ENCODE measurements around the gene DOCK4. TPM values are rescaled to one million over a fixed set of nuclear protein-coding genes. Genes with fewer than 3 reads are reported as not detected.

Gene DOCK4
- total RNA-seq, 1 experiment from 2014 or later, result 4.9 TPM

DNA sequence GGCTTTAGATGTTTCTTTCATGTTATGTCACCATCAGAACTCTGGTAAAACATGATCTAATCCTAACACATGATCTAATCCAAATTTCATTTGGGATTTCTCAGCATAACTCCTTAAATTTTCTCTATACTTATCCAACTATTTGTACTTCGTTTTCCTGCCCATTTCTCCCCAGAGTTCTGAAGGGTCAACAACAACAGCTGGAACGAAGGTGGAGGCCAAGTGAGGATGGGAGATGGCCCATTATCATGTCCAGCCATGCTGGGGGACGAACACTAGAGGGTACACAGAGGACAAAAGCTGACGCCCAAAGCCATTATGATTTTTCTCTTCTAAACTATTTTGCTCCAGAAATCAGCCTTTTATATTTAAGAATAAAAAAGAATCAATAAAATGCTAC lies 185.4 kb downstream of the DOCK4 start:
- H2BK20ac ChIP-seq (ENCODE audit: low read depth, low read length, poor library complexity, severe bottlenecking), result no peak overlapping the region
- H3K9me3 ChIP-seq (ENCODE audit: control insufficient read depth, low read depth, low read length), result no peaks in the 10 kb centered on the region
- Mint-ChIP-seq H3K36me3 (ENCODE audit: insufficient read depth in 1 of 3, low read depth in 3 of 3) (no peaks in the 10 kb centered on the region), H3K4me3 (no peak overlapping the region), H3K27ac (no peak overlapping the region), H3K4me1 (peaks cover 8 to 9% of the 10 kb centered on the region in 2 experiments), H3K9me3 (no peaks in the 10 kb centered on the region), H3K27me3 (ENCODE audit: low read depth) (no peaks in the 10 kb centered on the region)
- H2BK12ac ChIP-seq (ENCODE audit: insufficient read length, low read depth, low read length), result no peak overlapping the region
- H3K23ac ChIP-seq (ENCODE audit: insufficient read length, low read depth, low read length), result no peak overlapping the region
- H3K14ac ChIP-seq (ENCODE audit: insufficient read depth, low read length), result no peak overlapping the region
- no CpG with 5 or more reads among the region's 4 CpGs for WGBS (ENCODE audit: extremely low coverage, insufficient read length, low lambda C conversion rate)
- no peak overlapping the region for H4K5ac ChIP-seq (ENCODE audit: insufficient read length, low read depth, low read length)
- H3K23me2 ChIP-seq (ENCODE audit: insufficient read length, low read depth, low read length, poor library complexity, severe bottlenecking), result no peaks in the 10 kb centered on the region
- no peaks in the 10 kb centered on the region for H3K27me3 ChIP-seq (ENCODE audit: insufficient read depth, low read length)
- H3T11ph ChIP-seq (ENCODE audit: low read length), result no peak overlapping the region
- no peak for TF ChIP-seq CTCF (conservative IDR thresholded peaks at IDR 0.05)
- H4K91ac ChIP-seq (ENCODE audit: insufficient read length, low read depth, low read length), result no peak overlapping the region
- no peaks in the 10 kb centered on the region for H3K79me1 ChIP-seq (ENCODE audit: insufficient read depth, low read depth, low read length, poor library complexity, severe bottlenecking)
- no peak overlapping the region for H2BK15ac ChIP-seq (ENCODE audit: low read depth, low read length)
- no peak overlapping the region for H3K9ac ChIP-seq (ENCODE audit: extremely low read depth, insufficient read length, low read length)
- no peak overlapping the region for H2AFZ ChIP-seq (ENCODE audit: low read length)
- DNase-seq, result no peak
- H4K8ac ChIP-seq (replicated peaks; ENCODE audit: insufficient read length, low read depth, low read length), result no peak overlapping the region
- no peak overlapping the region for H3K27ac ChIP-seq (ENCODE audit: insufficient read length, low read depth, low read length)
- no peak overlapping the region for H3K18ac ChIP-seq (ENCODE audit: insufficient read length, low read depth, low read length)
- no peaks in the 10 kb centered on the region for H4K20me1 ChIP-seq (ENCODE audit: control insufficient read depth, insufficient read depth, insufficient read length)
- H3K56ac ChIP-seq (ENCODE audit: insufficient read length, low read depth, low read length), result no peak overlapping the region
- H2BK120ac ChIP-seq (ENCODE audit: low read depth, low read length, poor library complexity, severe bottlenecking), result no peak overlapping the region
- no peak overlapping the region for H3K4ac ChIP-seq (ENCODE audit: low read depth, low read length)
- no peak overlapping the region for H3K4me2 ChIP-seq (ENCODE audit: insufficient read depth, insufficient read length, low read length)
- H2BK5ac ChIP-seq (ENCODE audit: insufficient read length, low read length), result no peak overlapping the region
- H2AK5ac ChIP-seq (ENCODE audit: insufficient read length, low read length), result no peak overlapping the region
- peaks cover 8% of the 10 kb centered on the region for H3K4me1 ChIP-seq (ENCODE audit: insufficient read depth, low read length)
- no peaks in the 10 kb centered on the region; the same call in 1 of the 2 replicates for H3K79me2 ChIP-seq (ENCODE audit: insufficient read depth, low read length)
